Testis (tissue), 2 donors: ENCODE measurements around the gene CCL27.

Experiments
- CTCF ChIP-seq, 3 experiments: fragments of 450-650 bp in 2 of 3; fragments of 200-600 bp in 1 of 3; sonication (generic) in 1 of 3; IDR thresholded peaks; one replicate each; pipeline ENCODE4 v1.5.1; 2016 to 2019; ENCODE audit warnings: antibody characterized with exemption in 3 of 3, mild to moderate bottlenecking in 2 of 3, moderate library complexity in 1 of 3
- POLR2A ChIP-seq: fragments of 450-650 bp; IDR thresholded peaks from one replicate; pipeline ENCODE4 v1.6.1; 2017; ENCODE audit warnings: antibody characterized with exemption, mild to moderate bottlenecking, moderate library complexity

DNA sequence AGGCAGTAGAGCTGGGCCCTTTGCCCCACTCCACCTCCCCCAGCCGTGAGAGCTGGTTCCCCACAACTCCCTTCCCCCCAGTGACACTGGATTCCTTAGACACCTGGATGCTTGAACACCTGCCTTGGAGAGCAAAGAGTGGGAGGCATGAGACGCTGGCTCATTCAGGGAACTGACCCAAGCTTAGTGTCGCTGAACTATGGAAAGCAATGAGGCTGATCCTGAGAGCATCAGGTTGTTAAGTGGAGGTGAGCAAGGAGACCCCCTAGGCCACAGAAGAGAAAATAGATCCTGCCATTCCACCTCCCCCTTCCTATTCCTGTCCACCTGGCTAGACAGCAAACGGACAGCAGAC lies 26.6 kb upstream of the CCL27 start:
- no peak for TF ChIP-seq CTCF (IDR thresholded peaks at IDR 0.05)
- TF ChIP-seq POLR2A = no peak
